ENCODE measurements around the gene ADH7. TPM values are rescaled to one million over a fixed set of nuclear protein-coding genes. Genes with fewer than 3 reads are reported as not detected.

The ADH7 gene
- total and polyA plus RNA-seq, 2 of the 13 experiments (the other 11 are each of a cell fraction or from before 2014, with no cell fraction given): not detected

DNA sequence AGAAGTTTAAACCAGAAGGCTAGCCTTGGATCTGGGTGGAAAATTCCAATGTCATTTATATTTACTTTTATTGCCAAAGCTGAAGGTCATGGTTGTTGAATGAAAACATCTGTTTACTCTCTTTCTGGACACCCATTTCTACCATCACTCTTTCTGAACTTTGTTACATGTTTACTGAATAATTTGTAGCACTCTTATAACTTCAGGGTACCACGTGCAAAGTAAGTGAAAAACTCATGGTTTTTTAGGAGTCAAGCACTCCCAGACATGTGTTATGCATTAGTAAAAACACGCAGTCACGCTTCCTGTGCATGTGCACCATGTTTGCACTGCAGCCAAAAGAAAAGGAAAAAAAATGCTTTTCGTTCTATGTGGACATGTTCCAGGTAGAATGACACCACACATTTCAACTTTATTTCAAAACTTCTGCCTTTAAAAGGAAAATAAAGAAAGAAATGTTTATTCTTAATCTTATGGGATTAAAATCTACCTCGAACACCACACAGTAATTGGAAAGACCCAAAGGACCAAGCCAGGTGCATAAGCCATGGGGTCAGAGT, 51.2 kb downstream of the ADH7 start:
- intact Hi-C loops (cut with micrococcal nuclease; ENCODE audit: unreplicated experiment) (no loop called here), in situ Hi-C loops (cut with HindIII; ENCODE audit: extremely low pct_ligation_motif_present, low pct_unique_long_range_greater_than_20kb) (no loop called here)
- Histone ChIP-seq H3K4me1 (ENCODE audit: insufficient read depth, low read length) (peaks cover 18% of the 10 kb centered on the region), H3K4me2 (ENCODE audit: low read depth, low read length) (no peak overlapping the region), H3K27me3 (ENCODE audit: control insufficient read depth in 1 of 2, insufficient read depth in 2 of 2, low read length in 2 of 2) (no peaks in the 10 kb centered on the region), H2AFZ (ENCODE audit: low read length) (no peak overlapping the region), H3K36me3 (replicated peaks in 1 of 2; ENCODE audit: control insufficient read depth in 1 of 2, insufficient read depth in 2 of 2, low read length in 2 of 2) (no peaks in the 10 kb centered on the region), H3K9ac (ENCODE audit: insufficient read depth, low read depth, low read length) (no peak overlapping the region), H4K20me1 (ENCODE audit: insufficient read depth, low read length) (no peaks in the 10 kb centered on the region), H3K9me3 (ENCODE audit: low read length) (no peaks in the 10 kb centered on the region), H3K4me3 (replicated peaks in 1 of 3; ENCODE audit: insufficient read depth in 1 of 3, low read depth in 2 of 3, low read length in 3 of 3) (no peak overlapping the region), H3K27ac (ENCODE audit: extremely low read length, insufficient read depth, low read length) (no peak overlapping the region), H3K79me2 (ENCODE audit: insufficient read depth, low read length) (no peaks in the 10 kb centered on the region)
- ChIA-PET CTCF (ENCODE audit: low intra/inter-chr PET ratio, low total read pairs) (no interaction called here), POLR2A (no interaction called here)
- no TSS peak for BruUV-seq (replicated peaks)
- 74% methylated on average over 5 of the region's 5 CpGs for WGBS (ENCODE audit: low lambda C conversion rate)
- no peak for DNase-seq (ENCODE audit: low spot score)
- FAIRE-seq: no peak
- ATAC-seq: no peak
- TF ChIP-seq, protein P1, sequence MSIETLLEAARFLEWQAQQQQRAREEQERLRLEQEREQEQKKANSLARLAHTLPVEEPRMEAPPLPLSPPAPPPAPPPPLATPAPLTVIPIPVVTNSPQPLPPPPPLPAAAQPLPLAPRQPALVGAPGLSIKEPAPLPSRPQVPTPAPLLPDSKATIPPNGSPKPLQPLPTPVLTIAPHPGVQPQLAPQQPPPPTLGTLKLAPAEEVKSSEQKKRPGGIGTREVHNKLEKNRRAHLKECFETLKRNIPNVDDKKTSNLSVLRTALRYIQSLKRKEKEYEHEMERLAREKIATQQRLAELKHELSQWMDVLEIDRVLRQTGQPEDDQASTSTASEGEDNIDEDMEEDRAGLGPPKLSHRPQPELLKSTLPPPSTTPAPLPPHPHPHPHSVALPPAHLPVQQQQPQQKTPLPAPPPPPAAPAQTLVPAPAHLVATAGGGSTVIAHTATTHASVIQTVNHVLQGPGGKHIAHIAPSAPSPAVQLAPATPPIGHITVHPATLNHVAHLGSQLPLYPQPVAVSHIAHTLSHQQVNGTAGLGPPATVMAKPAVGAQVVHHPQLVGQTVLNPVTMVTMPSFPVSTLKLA (IDR thresholded peaks at IDR 0.05): peak; percentile 47
- TF ChIP-seq SOX5 (CRISPR knock-in tag; IDR thresholded peaks at IDR 0.05; ENCODE audit: borderline replicate concordance) (no peak), MED1 (CRISPR knock-in tag; IDR thresholded peaks at IDR 0.05) (peak; percentile 70; the same call in 1 of the 2 replicates), PTBP1 (IDR thresholded peaks at IDR 0.05; ENCODE audit: low read depth, low read length, poor library complexity, severe bottlenecking) (no peak), BRCA1 (CRISPR knock-in tag; IDR thresholded peaks at IDR 0.05) (0 out of 2 replicates have a peak, but pooled peaks have one; percentile 21), EP300 (IDR thresholded peaks at IDR 0.05; ENCODE audit: low read depth in 2 of 2, low read length in 2 of 2) (peak in 1 of 2 experiments; percentile 67; a peak in 1 of 4 replicates), EP300 (CRISPR knock-in tag; IDR thresholded peaks at IDR 0.05; ENCODE audit: borderline replicate concordance) (no peak), HMG20A (CRISPR knock-in tag; IDR thresholded peaks at IDR 0.05; ENCODE audit: borderline replicate concordance) (peak; percentile 16; the same call in 1 of the 2 replicates), SOX13 (IDR thresholded peaks at IDR 0.05) (no peak), SOX13 (CRISPR knock-in tag; conservative IDR thresholded peaks at IDR 0.05 in 1 of 2, IDR thresholded peaks at IDR 0.05 in 1 of 2) (peak in 1 of 2 experiments; percentile 26; a peak in 1 of 4 replicates), ZNF121 (CRISPR knock-in tag; IDR thresholded peaks at IDR 0.05) (no peak), FOXP1 (IDR thresholded peaks at IDR 0.05) (no peak), FOXP1 (CRISPR knock-in tag; IDR thresholded peaks at IDR 0.05) (peak; percentile 41; the same call in 1 of the 2 replicates), RARA (CRISPR knock-in tag; IDR thresholded peaks at IDR 0.05) (peak; percentile 43), ZNF878 (CRISPR knock-in tag; IDR thresholded peaks at IDR 0.05) (peak; percentile 68; the same call in 1 of the 2 replicates), HNF4A (CRISPR knock-in tag; IDR thresholded peaks at IDR 0.05) (0 out of 2 replicates have a peak, but pooled peaks have one; percentile 5), NFIC (IDR thresholded peaks at IDR 0.05; ENCODE audit: low read length) (peak; percentile 40; the same call in 1 of the 2 replicates), NFATC3 (CRISPR knock-in tag; IDR thresholded peaks at IDR 0.05) (no peak), POGZ (CRISPR knock-in tag; IDR thresholded peaks at IDR 0.05) (peak; percentile 18; the same call in 1 of the 2 replicates), ZNF792 (CRISPR knock-in tag; IDR thresholded peaks at IDR 0.05) (no peak), SOX6 (IDR thresholded peaks at IDR 0.05) (no peak), SOX6 (CRISPR knock-in tag; IDR thresholded peaks at IDR 0.05) (no peak)
- TF ChIP-seq, protein P2, sequence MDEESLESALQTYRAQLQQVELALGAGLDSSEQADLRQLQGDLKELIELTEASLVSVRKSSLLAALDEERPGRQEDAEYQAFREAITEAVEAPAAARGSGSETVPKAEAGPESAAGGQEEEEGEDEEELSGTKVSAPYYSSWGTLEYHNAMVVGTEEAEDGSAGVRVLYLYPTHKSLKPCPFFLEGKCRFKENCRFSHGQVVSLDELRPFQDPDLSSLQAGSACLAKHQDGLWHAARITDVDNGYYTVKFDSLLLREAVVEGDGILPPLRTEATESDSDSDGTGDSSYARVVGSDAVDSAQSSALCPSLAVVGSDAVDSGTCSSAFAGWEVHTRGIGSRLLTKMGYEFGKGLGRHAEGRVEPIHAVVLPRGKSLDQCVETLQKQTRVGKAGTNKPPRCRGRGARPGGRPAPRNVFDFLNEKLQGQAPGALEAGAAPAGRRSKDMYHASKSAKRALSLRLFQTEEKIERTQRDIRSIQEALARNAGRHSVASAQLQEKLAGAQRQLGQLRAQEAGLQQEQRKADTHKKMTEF (CRISPR knock-in tag; IDR thresholded peaks at IDR 0.05): 0 out of 2 replicates have a peak, but pooled peaks have one; percentile 31
- TF ChIP-seq, protein P3, sequence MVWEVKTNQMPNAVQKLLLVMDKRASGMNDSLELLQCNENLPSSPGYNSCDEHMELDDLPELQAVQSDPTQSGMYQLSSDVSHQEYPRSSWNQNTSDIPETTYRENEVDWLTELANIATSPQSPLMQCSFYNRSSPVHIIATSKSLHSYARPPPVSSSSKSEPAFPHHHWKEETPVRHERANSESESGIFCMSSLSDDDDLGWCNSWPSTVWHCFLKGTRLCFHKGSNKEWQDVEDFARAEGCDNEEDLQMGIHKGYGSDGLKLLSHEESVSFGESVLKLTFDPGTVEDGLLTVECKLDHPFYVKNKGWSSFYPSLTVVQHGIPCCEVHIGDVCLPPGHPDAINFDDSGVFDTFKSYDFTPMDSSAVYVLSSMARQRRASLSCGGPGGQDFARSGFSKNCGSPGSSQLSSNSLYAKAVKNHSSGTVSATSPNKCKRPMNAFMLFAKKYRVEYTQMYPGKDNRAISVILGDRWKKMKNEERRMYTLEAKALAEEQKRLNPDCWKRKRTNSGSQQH (CRISPR knock-in tag; IDR thresholded peaks at IDR 0.05; ENCODE audit: low read depth): no peak
- TF ChIP-seq, protein P4, sequence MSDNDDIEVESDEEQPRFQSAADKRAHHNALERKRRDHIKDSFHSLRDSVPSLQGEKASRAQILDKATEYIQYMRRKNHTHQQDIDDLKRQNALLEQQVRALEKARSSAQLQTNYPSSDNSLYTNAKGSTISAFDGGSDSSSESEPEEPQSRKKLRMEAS (IDR thresholded peaks at IDR 0.05): peak; percentile 50; the same call in 1 of the 2 replicates

Data from HepG2 (cell line).